Measurements from ENCODE around the gene ARL10. TPM values are rescaled to one million over a fixed set of nuclear protein-coding genes. Genes with fewer than 3 reads are reported as not detected.
A peak's percentile ranks its signal among the peaks of the same experiment; 100 is the strongest.

The ARL10 gene
- total RNA-seq, 1 experiment from 2014 or later: 9.6 TPM

- Histone ChIP-seq H3K23ac (ENCODE audit: insufficient read length, low read depth, low read length) (no peak within 1 kb of the TSS), H3K56ac (ENCODE audit: insufficient read length, low read depth, low read length) (no peak within 1 kb of the TSS), H3K9me3 (ENCODE audit: control insufficient read depth, low read depth, low read length) (no peaks in the 10 kb centered on the region), H3K9ac (ENCODE audit: extremely low read depth, insufficient read length, low read length) (no peak within 1 kb of the TSS), H3K79me2 (ENCODE audit: insufficient read depth, low read length) (no peaks in the 10 kb centered on the region), H2BK12ac (ENCODE audit: insufficient read length, low read depth, low read length) (no peak within 1 kb of the TSS), H3K23me2 (ENCODE audit: insufficient read length, low read depth, low read length, poor library complexity, severe bottlenecking) (peaks cover 5% of the 10 kb centered on the region), H2AFZ (ENCODE audit: low read length) (peak within 1 kb of the TSS; percentile 14), H3K4ac (ENCODE audit: low read depth, low read length) (no peak within 1 kb of the TSS), H3K27me3 (ENCODE audit: insufficient read depth, low read length) (no peaks in the 10 kb centered on the region; the same call in 1 of the 2 replicates), H3K27ac (ENCODE audit: insufficient read length, low read depth, low read length) (no peak within 1 kb of the TSS), H4K91ac (ENCODE audit: insufficient read length, low read depth, low read length) (no peak within 1 kb of the TSS), H4K5ac (ENCODE audit: insufficient read length, low read depth, low read length) (no peak within 1 kb of the TSS), H4K20me1 (ENCODE audit: control insufficient read depth, insufficient read depth, insufficient read length) (no peaks in the 10 kb centered on the region), H3T11ph (ENCODE audit: low read length) (no peak within 1 kb of the TSS), H4K8ac (replicated peaks; ENCODE audit: insufficient read length, low read depth, low read length) (no peak within 1 kb of the TSS), H2BK20ac (ENCODE audit: low read depth, low read length, poor library complexity, severe bottlenecking) (no peak within 1 kb of the TSS), H3K4me2 (ENCODE audit: insufficient read depth, insufficient read length, low read length) (peak within 1 kb of the TSS; percentile 60), H3K18ac (ENCODE audit: insufficient read length, low read depth, low read length) (no peak within 1 kb of the TSS), H2BK120ac (ENCODE audit: low read depth, low read length, poor library complexity, severe bottlenecking) (no peak within 1 kb of the TSS), H3K4me1 (ENCODE audit: insufficient read depth, low read length) (no peaks in the 10 kb centered on the region), H2AK5ac (ENCODE audit: insufficient read length, low read length) (no peak within 1 kb of the TSS), H2BK5ac (ENCODE audit: insufficient read length, low read length) (no peak within 1 kb of the TSS), H3K14ac (ENCODE audit: insufficient read depth, low read length) (peak within 1 kb of the TSS; percentile 51), H3K79me1 (ENCODE audit: insufficient read depth, low read depth, low read length, poor library complexity, severe bottlenecking) (no peaks in the 10 kb centered on the region), H2BK15ac (ENCODE audit: low read depth, low read length) (no peak within 1 kb of the TSS)
- TF ChIP-seq, protein P1, sequence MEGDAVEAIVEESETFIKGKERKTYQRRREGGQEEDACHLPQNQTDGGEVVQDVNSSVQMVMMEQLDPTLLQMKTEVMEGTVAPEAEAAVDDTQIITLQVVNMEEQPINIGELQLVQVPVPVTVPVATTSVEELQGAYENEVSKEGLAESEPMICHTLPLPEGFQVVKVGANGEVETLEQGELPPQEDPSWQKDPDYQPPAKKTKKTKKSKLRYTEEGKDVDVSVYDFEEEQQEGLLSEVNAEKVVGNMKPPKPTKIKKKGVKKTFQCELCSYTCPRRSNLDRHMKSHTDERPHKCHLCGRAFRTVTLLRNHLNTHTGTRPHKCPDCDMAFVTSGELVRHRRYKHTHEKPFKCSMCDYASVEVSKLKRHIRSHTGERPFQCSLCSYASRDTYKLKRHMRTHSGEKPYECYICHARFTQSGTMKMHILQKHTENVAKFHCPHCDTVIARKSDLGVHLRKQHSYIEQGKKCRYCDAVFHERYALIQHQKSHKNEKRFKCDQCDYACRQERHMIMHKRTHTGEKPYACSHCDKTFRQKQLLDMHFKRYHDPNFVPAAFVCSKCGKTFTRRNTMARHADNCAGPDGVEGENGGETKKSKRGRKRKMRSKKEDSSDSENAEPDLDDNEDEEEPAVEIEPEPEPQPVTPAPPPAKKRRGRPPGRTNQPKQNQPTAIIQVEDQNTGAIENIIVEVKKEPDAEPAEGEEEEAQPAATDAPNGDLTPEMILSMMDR (conservative IDR thresholded peaks at IDR 0.05): peak; percentile 70
- DNase-seq: peak; percentile 93
- H3K9me3 Mint-ChIP-seq: peaks cover 17 to 28% of the 10 kb centered on the region in 2 experiments
- WGBS (ENCODE audit: extremely low coverage, insufficient read length, low lambda C conversion rate): no CpG with 5 or more reads among the region's 107 CpGs
- H3K4me3 Mint-ChIP-seq: peak within 1 kb of the TSS; percentile 69 to 76
- peaks cover 6 to 9% of the 10 kb centered on the region in 2 experiments; a peak in 3 of 4 replicates for H3K4me1 Mint-ChIP-seq
- H3K36me3 Mint-ChIP-seq (ENCODE audit: insufficient read depth in 1 of 3, low read depth in 3 of 3): peaks cover 0 to 15% (median 13%) of the 10 kb centered on the region in 3 experiments; a peak in 6 of 7 replicates
- peaks cover 24% of the 10 kb centered on the region for H3K27me3 Mint-ChIP-seq (ENCODE audit: low read depth)
- no peak within 1 kb of the TSS for H3K27ac Mint-ChIP-seq
These were observed 51.0 kb downstream of the ARL10 start, which contains the start of gene CLTB for GRCh38 chr5:176415952-176416924. Gene CLTB (minus strand): TSS chr5:176416539. CDS start chr5:176416363, 176 bp downstream.

Data from H9 (cell line).